Cardiac muscle cell (in vitro differentiated cells and primary cell): ENCODE data around the gene DEPDC5. TPM values are rescaled to one million over a fixed set of nuclear protein-coding genes. Genes with fewer than 3 reads are reported as not detected.

ENCODE experiments used
- DNase-seq, 2 donors: peaks; one replicate each; pipeline versions ENCODE4 v3.0.0 to v3.0.0-alpha.2; 2010 to 2017; ENCODE audit warnings: low read depth in 1 of 2, low spot score in 1 of 2
- H3K27ac ChIP-seq: fragments of 200-600 bp; sonication (generic); 2 replicates; pipeline ENCODE4 v1.5.1; 2016
- H3K27me3 ChIP-seq: fragments of 200-600 bp; sonication (generic); 2 replicates; pipeline ENCODE4 v1.6.0; 2016; ENCODE audit warnings: control low read depth
- H3K36me3 ChIP-seq: fragments of 200-600 bp; sonication (generic); 2 replicates; pipeline ENCODE4 v1.5.1; 2016; ENCODE audit warnings: control low read depth
- H3K4me1 ChIP-seq: fragments of 200-600 bp; sonication (generic); 2 replicates; pipeline ENCODE4 v1.8.1; 2017; ENCODE audit warnings: low read depth, mild to moderate bottlenecking, mixed run types
- H3K4me3 ChIP-seq: fragments of 200-600 bp; sonication (generic); 2 replicates; pipeline ENCODE4 v1.5.1; 2016; ENCODE audit warnings: mild to moderate bottlenecking
- H3K9me3 ChIP-seq: fragments of 200-600 bp; sonication (generic); 2 replicates; pipeline ENCODE4 v1.5.1; 2017; ENCODE audit warnings: low read depth, mild to moderate bottlenecking, control low read depth
- polyA plus RNA-seq: library from polyadenylated mRNA; unstranded; fragments of >200 nt; fragmentation: Nextera tagmentation; extraction: Ambion mirVana; gene quantifications from 2 replicates; pipeline ENCODE4 v1.2.1, GENCODE V29; 2016
- total RNA-seq: library from RNA; depleted of rRNA; stranded (reverse); fragments of >200 nt; gene quantifications from 2 replicates; pipeline ENCODE4 v1.2.3, GENCODE V29; 2016
- TF ChIP-seq, protein P1 (sequence below): IDR thresholded peaks from 2 replicates; pipeline ENCODE4 v1.5.1; 2012; ENCODE audit warnings: low read depth, mild to moderate bottlenecking, low read length

DEPDC5 gene
- total and polyA plus RNA-seq, 2 experiments from 2014 or later: 18.2 to 30.6 TPM

GRCh38 chr22:31951194-31952093, 197.6 kb downstream of the DEPDC5 start:
- TF ChIP-seq, protein P1, sequence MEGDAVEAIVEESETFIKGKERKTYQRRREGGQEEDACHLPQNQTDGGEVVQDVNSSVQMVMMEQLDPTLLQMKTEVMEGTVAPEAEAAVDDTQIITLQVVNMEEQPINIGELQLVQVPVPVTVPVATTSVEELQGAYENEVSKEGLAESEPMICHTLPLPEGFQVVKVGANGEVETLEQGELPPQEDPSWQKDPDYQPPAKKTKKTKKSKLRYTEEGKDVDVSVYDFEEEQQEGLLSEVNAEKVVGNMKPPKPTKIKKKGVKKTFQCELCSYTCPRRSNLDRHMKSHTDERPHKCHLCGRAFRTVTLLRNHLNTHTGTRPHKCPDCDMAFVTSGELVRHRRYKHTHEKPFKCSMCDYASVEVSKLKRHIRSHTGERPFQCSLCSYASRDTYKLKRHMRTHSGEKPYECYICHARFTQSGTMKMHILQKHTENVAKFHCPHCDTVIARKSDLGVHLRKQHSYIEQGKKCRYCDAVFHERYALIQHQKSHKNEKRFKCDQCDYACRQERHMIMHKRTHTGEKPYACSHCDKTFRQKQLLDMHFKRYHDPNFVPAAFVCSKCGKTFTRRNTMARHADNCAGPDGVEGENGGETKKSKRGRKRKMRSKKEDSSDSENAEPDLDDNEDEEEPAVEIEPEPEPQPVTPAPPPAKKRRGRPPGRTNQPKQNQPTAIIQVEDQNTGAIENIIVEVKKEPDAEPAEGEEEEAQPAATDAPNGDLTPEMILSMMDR: no peak
- H3K4me3 ChIP-seq: no peak overlapping the region
- H3K4me1 ChIP-seq: peaks cover 6% of the 10 kb centered on the region
- H3K27me3 ChIP-seq: no peaks in the 10 kb centered on the region
- peak overlapping the region; percentile 64 for H3K27ac ChIP-seq
- no peak for DNase-seq
- H3K36me3 ChIP-seq: peaks cover 3% of the 10 kb centered on the region
- no peaks in the 10 kb centered on the region for H3K9me3 ChIP-seq

DNA sequence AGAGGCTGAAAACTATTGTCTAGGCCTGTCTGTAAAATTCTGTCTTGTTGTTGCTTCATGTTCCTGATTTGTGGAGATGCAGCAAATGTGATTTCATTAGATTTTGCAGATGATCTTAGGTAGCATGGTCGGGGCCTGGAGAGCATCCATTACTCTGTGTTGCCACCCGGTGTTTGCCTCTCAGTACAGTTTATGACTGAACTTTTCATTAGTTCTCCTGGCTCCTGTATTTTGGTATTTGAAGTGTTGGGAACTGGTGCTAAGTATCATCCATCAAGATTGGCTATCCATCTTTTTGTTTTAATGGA, 198.2 kb downstream of the DEPDC5 start:
- Histone ChIP-seq H3K36me3 (peaks cover 9% of the 10 kb centered on the region), H3K27ac (peak overlapping the region; percentile 64), H3K9me3 (no peaks in the 10 kb centered on the region), H3K27me3 (no peaks in the 10 kb centered on the region), H3K4me3 (no peak overlapping the region), H3K4me1 (peaks cover under 1% of the 10 kb centered on the region)
- peak in 1 of 2 donors; percentile 31 for DNase-seq
- TF ChIP-seq, protein P1: peak; percentile 35

DNA sequence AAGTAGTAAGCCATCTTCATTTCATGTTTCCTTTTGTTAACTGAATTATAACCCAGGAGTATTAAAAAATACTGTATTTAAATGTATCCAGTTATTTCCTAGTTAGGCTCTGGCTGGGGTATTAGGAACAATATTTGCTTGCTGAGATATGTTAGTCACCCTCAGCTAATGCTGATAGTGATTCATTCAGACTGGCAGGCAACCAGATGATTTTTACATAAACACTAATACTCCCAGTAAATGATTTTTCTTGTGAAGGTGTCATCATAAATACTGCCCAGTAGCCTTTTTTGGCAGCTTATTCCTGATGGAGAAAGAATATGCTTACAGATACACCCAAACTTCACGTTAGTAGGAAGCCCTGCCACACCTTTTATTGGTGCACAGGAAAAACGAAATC, 198.7 kb downstream of the DEPDC5 start:
- peak in 1 of 2 donors; percentile 86 for DNase-seq
- Histone ChIP-seq H3K4me1 (no peaks in the 10 kb centered on the region), H3K4me3 (no peak overlapping the region), H3K9me3 (no peaks in the 10 kb centered on the region), H3K27ac (no peak overlapping the region), H3K27me3 (no peaks in the 10 kb centered on the region), H3K36me3 (peaks cover 10% of the 10 kb centered on the region)
- TF ChIP-seq, protein P1: no peak

DNA sequence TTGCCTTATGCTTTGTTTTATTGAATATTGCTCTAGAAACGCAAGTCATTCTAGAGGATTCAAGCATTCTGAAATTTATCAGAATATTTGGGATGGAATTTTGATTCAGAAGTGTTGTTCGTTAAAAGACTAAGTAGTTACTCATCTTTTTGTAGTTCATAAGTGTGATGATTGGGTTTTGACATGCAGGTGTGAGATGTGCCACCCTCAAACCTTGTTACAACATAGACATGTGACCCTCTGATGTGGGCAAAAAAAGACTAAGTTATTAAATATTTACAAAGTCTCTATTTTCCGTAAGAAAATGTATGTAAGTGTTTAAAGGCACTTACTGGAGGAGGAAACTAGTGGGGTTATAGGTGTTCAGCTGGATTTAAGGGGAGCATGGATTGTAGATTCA, 199.4 kb downstream of the DEPDC5 start:
- no peaks in the 10 kb centered on the region for H3K27me3 ChIP-seq
- no peak overlapping the region for H3K4me3 ChIP-seq
- TF ChIP-seq, protein P1: no peak
- H3K4me1 ChIP-seq: no peaks in the 10 kb centered on the region
- no peak overlapping the region for H3K27ac ChIP-seq
- H3K9me3 ChIP-seq: no peaks in the 10 kb centered on the region
- DNase-seq: no peak
- H3K36me3 ChIP-seq: peaks cover 10% of the 10 kb centered on the region

- no peak for DNase-seq
- Histone ChIP-seq H3K9me3 (no peaks in the 10 kb centered on the region), H3K4me1 (no peaks in the 10 kb centered on the region), H3K36me3 (peaks cover 10% of the 10 kb centered on the region), H3K27me3 (no peaks in the 10 kb centered on the region), H3K27ac (peak overlapping the region; percentile 36), H3K4me3 (no peak overlapping the region)
- TF ChIP-seq, protein P1: no peak
These were observed 201.0 kb downstream of the DEPDC5 start for GRCh38 chr22:31954535-31955523.
